ENCODE data around the gene ISOC2. TPM values are rescaled to one million over a fixed set of nuclear protein-coding genes. Genes with fewer than 3 reads are reported as not detected.

Gene ISOC2
- total RNA-seq, 1 experiment from 2014 or later: 251 TPM

DNA sequence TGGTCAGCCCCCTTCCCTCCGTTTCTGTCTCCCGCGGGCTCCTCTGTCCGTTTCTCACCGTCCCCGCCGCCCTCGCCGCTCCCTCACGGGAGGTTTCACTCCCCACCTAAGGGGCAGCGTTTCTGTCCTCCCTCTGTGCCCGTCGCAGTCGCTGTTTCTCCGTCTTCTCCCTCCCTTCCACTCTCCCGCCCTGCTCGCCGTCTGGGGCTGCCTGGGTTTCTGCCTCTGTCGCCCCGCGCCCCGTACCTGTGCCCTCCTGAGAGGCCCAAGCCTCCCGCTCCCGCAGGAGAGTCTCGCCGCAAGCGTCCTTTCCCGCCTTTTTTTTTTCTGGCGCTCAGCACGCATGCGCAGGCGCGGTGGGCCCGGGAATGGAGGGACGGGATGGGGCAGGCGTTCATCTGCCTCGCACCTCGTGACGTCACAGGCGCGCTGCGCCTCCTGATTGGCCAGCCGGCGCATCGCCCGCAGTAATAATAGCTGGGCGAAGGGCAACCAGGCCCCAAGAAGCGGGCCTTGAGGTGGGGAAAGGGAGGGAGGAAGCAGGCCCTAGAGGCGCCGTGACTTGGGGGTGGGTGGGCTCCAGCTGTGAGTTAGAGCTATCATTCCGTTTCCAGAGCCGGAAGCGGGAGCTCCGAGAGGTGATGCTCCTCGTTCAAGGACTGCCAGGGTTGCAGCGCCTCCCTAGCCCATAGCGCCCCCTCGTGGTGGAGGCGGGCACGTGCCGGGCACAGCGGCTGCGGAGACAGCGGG lies 42.2 kb upstream of the ISOC2 start:
- peak overlapping the region; percentile 72 for H3K4me2 ChIP-seq (ENCODE audit: low read length)
- DNase-seq (peak; percentile 84), ATAC-seq (peak; percentile 94)
- intact Hi-C loops (cut with micrococcal nuclease): loop anchor here (1.0 to 5.0 kb wide), 2 partner anchors 35 to 361 kb away; no protein-coding TSS in a partner anchor
- H3K27ac ChIP-seq (ENCODE audit: low read length): no peak overlapping the region
- H3K9ac ChIP-seq (ENCODE audit: low read length): no peak overlapping the region
- no TSS peak for BruUV-seq (replicated peaks)
- H3K4me3 ChIP-seq (ENCODE audit: low read length): peak overlapping the region; percentile 51; the same call in 1 of the 2 replicates
- H3K9me2 ChIP-seq (replicated peaks; ENCODE audit: low read length): no peaks in the 10 kb centered on the region
- ChIA-PET CTCF (interaction anchor here (0.5 to 1.7 kb wide), 17 partner anchors 9 to 668 kb away, joined by 3 to 33 read pairs (median 4); partner anchors contain the start of genes FIZ1, ISOC2, NAT14 and SSC5D), POLR2A (ENCODE audit: unreplicated experiment) (interaction anchor here (0.5 kb wide), 1 partner anchor 165 kb away, joined by 3 read pairs; no protein-coding TSS in a partner anchor)
- no peaks in the 10 kb centered on the region for H3K36me3 ChIP-seq (ENCODE audit: low read depth, low read length)
- H4K20me1 ChIP-seq (ENCODE audit: low read length): no peaks in the 10 kb centered on the region
- peak overlapping the region; percentile 85 for H2AFZ ChIP-seq (ENCODE audit: low read length)
- H3K4me1 ChIP-seq (ENCODE audit: insufficient read depth, low read length): no peaks in the 10 kb centered on the region; the same call in 1 of the 2 replicates
- no peaks in the 10 kb centered on the region for H3K27me3 ChIP-seq (ENCODE audit: low read length)
- no peaks in the 10 kb centered on the region for H3K79me2 ChIP-seq (ENCODE audit: low read length)
- no peaks in the 10 kb centered on the region for H3K9me3 ChIP-seq (ENCODE audit: low read length)
- no peaks in the 10 kb centered on the region for H3F3A ChIP-seq (ENCODE audit: low read length, unreplicated experiment)
- TF ChIP-seq, protein P1, sequence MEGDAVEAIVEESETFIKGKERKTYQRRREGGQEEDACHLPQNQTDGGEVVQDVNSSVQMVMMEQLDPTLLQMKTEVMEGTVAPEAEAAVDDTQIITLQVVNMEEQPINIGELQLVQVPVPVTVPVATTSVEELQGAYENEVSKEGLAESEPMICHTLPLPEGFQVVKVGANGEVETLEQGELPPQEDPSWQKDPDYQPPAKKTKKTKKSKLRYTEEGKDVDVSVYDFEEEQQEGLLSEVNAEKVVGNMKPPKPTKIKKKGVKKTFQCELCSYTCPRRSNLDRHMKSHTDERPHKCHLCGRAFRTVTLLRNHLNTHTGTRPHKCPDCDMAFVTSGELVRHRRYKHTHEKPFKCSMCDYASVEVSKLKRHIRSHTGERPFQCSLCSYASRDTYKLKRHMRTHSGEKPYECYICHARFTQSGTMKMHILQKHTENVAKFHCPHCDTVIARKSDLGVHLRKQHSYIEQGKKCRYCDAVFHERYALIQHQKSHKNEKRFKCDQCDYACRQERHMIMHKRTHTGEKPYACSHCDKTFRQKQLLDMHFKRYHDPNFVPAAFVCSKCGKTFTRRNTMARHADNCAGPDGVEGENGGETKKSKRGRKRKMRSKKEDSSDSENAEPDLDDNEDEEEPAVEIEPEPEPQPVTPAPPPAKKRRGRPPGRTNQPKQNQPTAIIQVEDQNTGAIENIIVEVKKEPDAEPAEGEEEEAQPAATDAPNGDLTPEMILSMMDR (conservative IDR thresholded peaks at IDR 0.05; ENCODE audit: low read depth, low read length): peak; percentile 98
- no peak for TF ChIP-seq EZH2 (IDR thresholded peaks at IDR 0.05; ENCODE audit: low read length, unreplicated experiment)

DNA sequence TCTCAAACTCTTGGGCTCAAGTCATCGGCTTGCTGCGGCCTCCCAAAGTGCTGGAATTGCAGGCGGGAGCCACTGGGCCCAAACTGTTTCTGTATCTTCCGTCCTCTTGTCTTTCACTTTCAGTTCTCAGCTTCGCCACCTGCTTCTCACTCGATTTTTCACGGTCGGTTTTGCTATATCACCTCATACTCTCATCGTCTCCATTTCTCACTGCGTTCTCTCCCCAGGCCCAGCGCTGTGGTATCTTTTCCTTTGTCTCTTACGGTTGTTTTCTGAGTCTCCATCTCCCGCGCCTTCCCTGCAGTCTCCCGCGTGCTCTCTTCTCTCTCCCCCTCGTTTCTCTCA lies 41.7 kb upstream of the ISOC2 start:
- Histone ChIP-seq H3F3A (ENCODE audit: low read length, unreplicated experiment) (no peaks in the 10 kb centered on the region), H3K4me3 (ENCODE audit: low read length) (no peak overlapping the region), H2AFZ (ENCODE audit: low read length) (peak overlapping the region; percentile 85; the same call in 1 of the 2 replicates), H3K4me2 (ENCODE audit: low read length) (no peak overlapping the region), H3K4me1 (ENCODE audit: insufficient read depth, low read length) (no peaks in the 10 kb centered on the region; the same call in 1 of the 2 replicates), H3K79me2 (ENCODE audit: low read length) (no peaks in the 10 kb centered on the region), H4K20me1 (ENCODE audit: low read length) (no peaks in the 10 kb centered on the region), H3K9ac (ENCODE audit: low read length) (no peak overlapping the region), H3K9me3 (ENCODE audit: low read length) (no peaks in the 10 kb centered on the region), H3K27me3 (ENCODE audit: low read length) (no peaks in the 10 kb centered on the region), H3K36me3 (ENCODE audit: low read depth, low read length) (no peaks in the 10 kb centered on the region), H3K9me2 (replicated peaks; ENCODE audit: low read length) (no peaks in the 10 kb centered on the region), H3K27ac (ENCODE audit: low read length) (no peak overlapping the region)
- intact Hi-C loops (cut with micrococcal nuclease): loop anchor here (5.0 kb wide), 1 partner anchor 361 kb away; no protein-coding TSS in a partner anchor
- ATAC-seq (no peak), DNase-seq (no peak)
- TF ChIP-seq EZH2phosphoT487 (IDR thresholded peaks at IDR 0.05; ENCODE audit: borderline replicate concordance, low read length): no peak
- TF ChIP-seq, protein P1 (conservative IDR thresholded peaks at IDR 0.05; ENCODE audit: low read depth, low read length): no peak
- TF ChIP-seq EZH2 (IDR thresholded peaks at IDR 0.05; ENCODE audit: low read length, unreplicated experiment): no peak
- no TSS peak for BruUV-seq (replicated peaks)
- ChIA-PET POLR2A (ENCODE audit: unreplicated experiment) (no interaction called here), CTCF (interaction anchor here (0.6 to 1.7 kb wide), 4 partner anchors 25 to 362 kb away, joined by 4 to 33 read pairs (median 4); no protein-coding TSS in a partner anchor)

Measured in PC-3 (cell line).